ENCODE results near the gene THEM5.

THEM5 gene

GRCh38 chr1:151851886-151852285 is 1.6 kb downstream of the THEM5 start:
- H3K4me3 Mint-ChIP-seq, result no peak overlapping the region
- peaks cover 16% of the 10 kb centered on the region for H3K4me1 Mint-ChIP-seq
- H3K9me3 Mint-ChIP-seq, result no peaks in the 10 kb centered on the region
- H3K27ac Mint-ChIP-seq, result no peak overlapping the region
- peaks cover 19% of the 10 kb centered on the region for H3K27me3 Mint-ChIP-seq (ENCODE audit: low read depth)
- H3K36me3 Mint-ChIP-seq (ENCODE audit: low read depth), result no peaks in the 10 kb centered on the region
- TF ChIP-seq CTCF (IDR thresholded peaks at IDR 0.05; ENCODE audit: unreplicated experiment in 3 of 3), result no peak

- H3K4me3 Mint-ChIP-seq, result no peak overlapping the region
- no peaks in the 10 kb centered on the region for H3K36me3 Mint-ChIP-seq (ENCODE audit: low read depth)
- no peaks in the 10 kb centered on the region for H3K9me3 Mint-ChIP-seq
- H3K27me3 Mint-ChIP-seq (ENCODE audit: low read depth), result peaks cover 31% of the 10 kb centered on the region
- H3K4me1 Mint-ChIP-seq, result peaks cover 7% of the 10 kb centered on the region
- H3K27ac Mint-ChIP-seq, result no peak overlapping the region
- TF ChIP-seq CTCF (IDR thresholded peaks at IDR 0.05; ENCODE audit: unreplicated experiment in 3 of 3), result no peak
Measured at GRCh38 chr1:151849871-151850270, 3.6 kb downstream of the THEM5 start.

- Mint-ChIP-seq H3K36me3 (ENCODE audit: low read depth) (no peaks in the 10 kb centered on the region), H3K9me3 (no peaks in the 10 kb centered on the region), H3K4me1 (peaks cover 7% of the 10 kb centered on the region), H3K27me3 (ENCODE audit: low read depth) (peaks cover 34% of the 10 kb centered on the region), H3K27ac (no peak overlapping the region), H3K4me3 (no peak overlapping the region)
- TF ChIP-seq CTCF (IDR thresholded peaks at IDR 0.05; ENCODE audit: unreplicated experiment in 3 of 3), result no peak
Measured at GRCh38 chr1:151849126-151849525, 4.4 kb downstream of the THEM5 start.

GRCh38 chr1:151847867-151848596 is 5.5 kb downstream of the THEM5 start:
- H3K27me3 Mint-ChIP-seq (ENCODE audit: low read depth), result peaks cover 38% of the 10 kb centered on the region
- H3K27ac Mint-ChIP-seq, result peak overlapping the region in 1 of 3 experiments; percentile 50
- peaks cover 7% of the 10 kb centered on the region for H3K4me1 Mint-ChIP-seq
- H3K36me3 Mint-ChIP-seq (ENCODE audit: low read depth), result no peaks in the 10 kb centered on the region
- TF ChIP-seq CTCF (IDR thresholded peaks at IDR 0.05; ENCODE audit: unreplicated experiment in 3 of 3), result no peak
- H3K4me3 Mint-ChIP-seq, result no peak overlapping the region
- H3K9me3 Mint-ChIP-seq, result no peaks in the 10 kb centered on the region

GRCh38 chr1:151846686-151847237 is 6.8 kb downstream of the THEM5 start:
- Mint-ChIP-seq H3K27me3 (ENCODE audit: low read depth) (peaks cover 48% of the 10 kb centered on the region), H3K27ac (no peak overlapping the region), H3K4me1 (peaks cover 7% of the 10 kb centered on the region), H3K4me3 (no peak overlapping the region), H3K9me3 (no peaks in the 10 kb centered on the region), H3K36me3 (ENCODE audit: low read depth) (no peaks in the 10 kb centered on the region)
- TF ChIP-seq CTCF (IDR thresholded peaks at IDR 0.05; ENCODE audit: unreplicated experiment in 3 of 3), result no peak

- TF ChIP-seq CTCF (IDR thresholded peaks at IDR 0.05; ENCODE audit: unreplicated experiment in 3 of 3), result no peak
- Mint-ChIP-seq H3K4me1 (peaks cover 7% of the 10 kb centered on the region), H3K36me3 (ENCODE audit: low read depth) (no peaks in the 10 kb centered on the region), H3K9me3 (no peaks in the 10 kb centered on the region), H3K27me3 (ENCODE audit: low read depth) (peaks cover 49% of the 10 kb centered on the region), H3K4me3 (no peak overlapping the region), H3K27ac (no peak overlapping the region)
Measured at GRCh38 chr1:151846062-151846568, 7.4 kb downstream of the THEM5 start.

Data from nephron (organoid).